ENCODE measurements around the gene TTC16.

The TTC16 gene

DNA sequence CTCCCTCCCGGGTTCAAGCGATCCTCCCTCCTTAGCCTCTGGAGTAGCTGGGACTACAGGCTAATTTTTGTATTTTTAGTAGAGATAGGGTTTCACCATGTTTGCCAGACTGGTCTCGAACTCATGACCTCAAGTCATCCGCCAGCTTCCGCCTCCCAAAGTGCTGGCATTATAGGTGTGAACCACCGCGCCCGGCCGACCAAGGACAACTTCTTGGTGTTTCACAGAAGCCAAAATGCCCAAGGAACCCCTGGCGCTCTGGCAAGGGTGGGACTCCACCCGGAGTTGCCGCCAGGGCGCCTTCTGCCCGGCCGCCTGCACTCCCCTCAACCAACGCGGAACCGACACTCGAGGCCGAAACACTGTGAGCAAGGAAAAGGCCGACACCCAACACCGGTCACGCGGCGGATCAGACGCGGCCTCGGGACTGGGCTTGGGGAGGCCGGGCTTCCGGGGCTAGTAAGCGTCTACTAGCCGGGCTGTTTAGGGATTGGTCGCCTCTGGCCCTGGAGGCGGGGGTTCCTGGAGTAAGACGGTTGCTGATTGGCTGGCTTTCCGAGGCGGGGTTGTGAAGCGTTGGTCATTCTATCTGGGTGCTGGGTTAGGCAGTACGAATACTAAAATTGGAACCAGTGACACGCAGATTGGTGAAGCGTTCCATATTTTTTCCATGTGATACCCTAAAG lies 16.8 kb upstream of the TTC16 start:
- DNase-seq (ENCODE audit: low read depth): peak; percentile 67

GRCh38 chr9:127700140-127700539 lies 15.7 kb upstream of the TTC16 start:
- no peak for DNase-seq (ENCODE audit: low read depth)

DNA sequence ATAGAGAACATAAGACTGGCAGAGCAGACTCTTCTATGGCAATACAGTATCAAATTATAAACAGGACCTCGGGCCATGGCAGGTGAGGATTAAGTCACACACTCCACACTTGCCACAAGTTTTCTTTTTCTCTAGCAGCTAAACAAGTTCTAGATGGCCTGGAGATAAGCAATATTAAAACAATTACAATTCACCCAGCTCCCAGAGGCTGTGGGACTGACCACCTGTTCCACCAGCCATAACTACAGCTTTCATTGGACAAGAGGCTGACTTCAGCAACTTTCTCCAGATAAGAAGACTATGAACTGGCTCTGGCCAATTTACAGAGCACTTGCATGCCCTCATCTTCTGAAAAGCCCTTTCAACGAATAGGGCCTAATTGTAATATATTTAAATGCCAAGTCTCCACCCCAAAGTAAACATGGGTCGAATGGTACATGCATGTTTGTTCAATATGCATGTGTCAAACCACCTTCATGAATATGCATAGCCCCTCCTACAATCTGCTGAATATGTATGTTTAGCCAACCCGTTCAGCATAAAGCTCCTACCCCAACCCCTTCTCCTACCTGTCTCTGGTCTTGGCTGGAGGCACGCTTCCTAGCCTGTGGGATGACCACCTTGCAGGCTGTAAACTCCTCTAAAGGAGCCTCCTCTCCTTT lies 15.2 kb upstream of the TTC16 start:
- no peak for DNase-seq (ENCODE audit: low read depth)

GRCh38 chr9:127703289-127703946 lies 12.5 kb upstream of the TTC16 start:
- no peak for DNase-seq (ENCODE audit: low read depth)

DNA sequence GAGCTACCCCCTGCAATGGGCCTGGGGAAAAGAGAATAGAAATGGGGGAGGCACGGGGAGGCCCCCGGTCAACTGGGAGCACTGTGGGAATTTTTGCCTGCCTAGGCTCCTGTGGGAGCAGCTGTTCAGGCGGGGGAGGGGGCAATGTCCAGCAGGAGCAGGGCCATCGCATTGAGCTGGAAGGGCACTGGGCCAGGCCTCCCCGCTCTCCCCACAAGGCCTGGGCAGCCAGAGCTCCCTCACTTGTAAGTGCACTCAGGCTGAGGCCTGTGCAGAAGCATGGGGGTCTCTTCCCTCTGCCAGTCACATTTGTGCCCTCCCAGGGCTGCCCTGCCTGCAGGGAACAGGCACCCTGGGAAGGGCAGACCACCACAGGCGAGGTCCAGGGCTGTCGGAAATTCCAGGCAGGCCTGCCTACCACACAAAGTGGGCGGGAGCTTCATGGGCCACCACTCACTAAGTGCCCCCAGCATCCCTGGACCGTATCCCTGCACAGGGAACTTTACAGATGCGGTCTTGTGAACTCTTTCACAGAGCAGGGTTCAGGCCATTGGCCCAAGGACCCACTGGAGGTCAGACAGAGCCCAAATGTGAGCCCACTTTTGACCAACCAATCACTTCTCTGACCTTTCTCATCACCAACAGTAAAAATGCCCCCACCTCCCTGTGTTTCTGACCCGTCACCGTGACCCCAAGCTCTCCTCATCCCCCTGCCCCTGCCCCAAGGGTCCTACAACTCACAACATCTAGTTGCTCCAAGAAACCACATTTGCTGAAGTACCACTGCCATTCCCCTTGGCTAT lies 10.1 kb upstream of the TTC16 start:
- DNase-seq (ENCODE audit: low read depth): no peak

GRCh38 chr9:127706836-127707241 lies 9.0 kb upstream of the TTC16 start, which contains the start of gene CFAP157:
Gene CFAP157, plus strand, starts transcription at chr9:127706988. Its CDS starts 44 bp downstream, at chr9:127707032.
- no peak for DNase-seq (ENCODE audit: low read depth)

- DNase-seq (ENCODE audit: low read depth): peak; percentile 27
These were observed 8.1 kb upstream of the TTC16 start for GRCh38 chr9:127707766-127708165.

- DNase-seq (ENCODE audit: low read depth): no peak
These were observed 6.8 kb upstream of the TTC16 start for GRCh38 chr9:127708952-127709587.

DNA sequence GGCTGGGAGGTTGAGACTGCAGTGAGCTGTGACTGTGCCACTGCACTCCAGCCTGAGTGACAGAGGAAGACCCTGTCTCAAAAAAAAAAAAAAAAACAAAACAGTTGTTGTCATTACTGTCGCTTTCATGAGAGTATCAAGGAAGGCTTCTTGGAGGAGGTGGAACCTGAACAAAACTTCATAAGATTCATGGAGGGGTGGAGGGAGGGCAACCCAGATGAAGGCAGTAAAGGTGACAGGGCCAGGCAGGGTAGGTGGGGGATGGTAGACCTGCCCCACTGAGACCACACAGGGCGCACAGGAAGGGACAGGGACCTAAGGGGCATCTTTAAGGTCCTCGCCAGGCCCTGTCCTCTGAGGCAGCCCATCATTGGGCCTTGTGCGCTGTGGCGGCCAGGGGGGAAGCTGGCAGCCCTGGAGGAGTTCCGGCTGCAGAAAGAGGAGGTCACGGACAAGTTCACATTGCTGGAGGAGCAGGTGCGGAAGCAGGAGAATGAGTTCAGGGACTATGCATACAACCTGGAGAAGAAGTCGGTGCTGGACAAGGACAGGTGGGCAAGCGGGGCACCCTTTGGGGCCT lies 5.6 kb upstream of the TTC16 start:
- DNase-seq (ENCODE audit: low read depth): no peak

GRCh38 chr9:127711226-127711701 lies 4.6 kb upstream of the TTC16 start:
- no peak for DNase-seq (ENCODE audit: low read depth)

GRCh38 chr9:127711831-127712274 lies 4.0 kb upstream of the TTC16 start:
- no peak for DNase-seq (ENCODE audit: low read depth)

- no peak for DNase-seq (ENCODE audit: low read depth)
These were observed 3.5 kb upstream of the TTC16 start for GRCh38 chr9:127712371-127712770.

- DNase-seq (ENCODE audit: low read depth): no peak
These were observed 3.0 kb upstream of the TTC16 start for GRCh38 chr9:127712867-127713266.

- no peak for DNase-seq (ENCODE audit: low read depth)
These were observed 1.7 kb upstream of the TTC16 start for GRCh38 chr9:127714020-127714750.

DNA sequence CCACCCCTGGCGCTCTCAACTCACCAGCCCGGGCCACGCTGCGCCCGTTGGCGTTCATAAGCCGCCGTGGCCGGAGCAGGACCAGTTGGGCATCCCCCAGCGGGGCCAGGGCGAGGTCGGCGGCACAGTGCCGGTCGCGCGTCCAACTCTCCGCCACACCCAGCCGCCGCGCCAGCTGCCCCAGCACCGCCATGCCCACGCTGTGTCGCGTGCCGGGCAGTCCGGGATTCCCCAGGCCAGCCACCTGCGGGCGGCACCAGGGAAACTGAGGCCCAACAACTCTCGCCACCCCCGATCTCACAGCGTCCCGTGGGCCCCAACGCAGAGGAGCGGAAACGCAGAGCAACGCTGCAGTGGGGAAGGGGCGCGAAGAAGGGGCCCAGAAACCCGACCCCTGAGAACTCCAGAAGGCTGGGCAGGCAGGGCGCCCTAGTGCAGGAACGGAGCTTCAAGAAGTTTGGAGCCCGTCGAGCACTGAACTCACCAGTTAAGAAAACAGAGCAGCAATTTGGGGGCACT lies 869 bp upstream of the TTC16 start:
- no peak for DNase-seq (ENCODE audit: low read depth)

- no peak for DNase-seq (ENCODE audit: low read depth)
These were observed 533 bp downstream of the TTC16 start for GRCh38 chr9:127716412-127716811.

DNA sequence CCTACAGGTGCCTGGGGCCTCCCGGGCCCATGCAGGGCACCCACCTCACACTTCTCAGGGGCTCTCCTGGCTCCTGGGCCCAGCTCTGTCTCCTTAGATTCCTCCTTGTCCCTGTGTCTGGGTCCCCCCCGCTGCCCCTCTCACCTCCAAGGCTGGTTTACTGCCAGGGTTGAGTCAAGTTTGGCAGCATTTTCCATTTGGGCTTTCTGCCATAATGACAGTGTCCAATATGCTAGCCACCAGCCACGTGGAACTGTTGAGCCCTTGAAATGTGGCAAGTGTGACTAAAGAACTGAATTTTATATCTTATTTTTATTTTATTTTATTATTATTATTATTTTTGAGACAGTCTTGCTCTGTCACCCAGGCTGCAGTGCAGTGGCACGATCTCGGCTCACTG lies 1.9 kb downstream of the TTC16 start:
- no peak for DNase-seq (ENCODE audit: low read depth)

GRCh38 chr9:127720031-127720864 lies 4.4 kb downstream of the TTC16 start:
- no peak for DNase-seq (ENCODE audit: low read depth)

- DNase-seq (ENCODE audit: low read depth): no peak
These were observed 5.0 kb downstream of the TTC16 start for GRCh38 chr9:127720865-127721227.

Data from activated T-cell treated with anti-CD3 and anti-CD28 coated beads for 1 hour (primary cell).